Ectodermal cell (in vitro differentiated cells): Measurements from ENCODE around the gene MAGEA1.

Experiments
- H3K27ac ChIP-seq: 2 replicates; pipeline ENCODE4 v1.7.0; 2013; ENCODE audit warnings: mild to moderate bottlenecking, low read depth, low read length; ENCODE audit not compliant: insufficient read depth, poor library complexity, severe bottlenecking
- H3K27me3 ChIP-seq: 2 replicates; pipeline ENCODE4 v1.7.0; 2013; ENCODE audit warnings: mild to moderate bottlenecking, low read length; ENCODE audit not compliant: insufficient read depth, control insufficient read depth, poor library complexity, severe bottlenecking
- H3K36me3 ChIP-seq: one replicate; pipeline ENCODE4 v1.7.0; 2013; ENCODE audit warnings: low read length; ENCODE audit not compliant: control insufficient read depth, insufficient read depth
- H3K4me1 ChIP-seq: one replicate; pipeline ENCODE4 v1.7.0; 2013; ENCODE audit warnings: low read length; ENCODE audit not compliant: control insufficient read depth, insufficient read depth
- H3K4me3 ChIP-seq: 2 replicates; pipeline ENCODE4 v1.7.0; 2013; ENCODE audit warnings: low read depth, low read length, control low read depth; ENCODE audit not compliant: insufficient read depth
- H3K9me3 ChIP-seq: 2 replicates; pipeline ENCODE4 v1.7.0; 2013; ENCODE audit warnings: mild to moderate bottlenecking, low read length, moderate library complexity; ENCODE audit not compliant: control insufficient read depth
- WGBS, 2 experiments: methylation state at CpG; one replicate each; pipeline ENCODE4 v1.1.7; 2013; ENCODE audit warnings: missing lambda C conversion rate in 2 of 2; 5-methylcytosine and 5-hydroxymethylcytosine counted together

MAGEA1 gene

GRCh38 chrX:153181822-153182221, 2.7 kb downstream of the MAGEA1 start:
- Histone ChIP-seq H3K27ac (no peak overlapping the region), H3K9me3 (no peaks in the 10 kb centered on the region), H3K27me3 (no peaks in the 10 kb centered on the region), H3K4me1 (no peaks in the 10 kb centered on the region), H3K4me3 (no peak overlapping the region), H3K36me3 (no peaks in the 10 kb centered on the region)
- 93 to 94% methylated on average over 4 of the region's 4 CpGs for WGBS, 2 experiments

DNA sequence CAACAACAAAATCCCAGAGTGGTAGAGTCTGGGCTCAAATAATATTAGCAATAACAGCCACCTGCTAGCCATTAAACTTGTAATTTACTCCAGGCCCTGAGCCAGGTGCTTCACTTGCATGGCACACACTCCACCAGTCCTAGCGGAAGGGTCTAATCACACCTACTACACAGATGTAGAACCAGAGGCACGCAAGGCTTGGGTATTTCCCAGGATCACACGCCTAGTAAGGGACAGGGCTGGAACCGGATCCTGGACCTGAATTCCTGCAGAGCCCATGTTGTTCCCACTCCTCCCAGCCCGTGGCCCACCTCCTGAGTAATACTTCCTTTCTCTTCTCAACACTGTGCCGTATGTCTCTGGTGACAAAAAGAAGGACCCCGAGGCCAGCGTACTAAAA, 5.7 kb downstream of the MAGEA1 start:
- Histone ChIP-seq H3K36me3 (no peaks in the 10 kb centered on the region), H3K4me3 (no peak overlapping the region), H3K27ac (no peak overlapping the region), H3K9me3 (no peaks in the 10 kb centered on the region), H3K4me1 (no peaks in the 10 kb centered on the region), H3K27me3 (no peaks in the 10 kb centered on the region)
- WGBS, 2 experiments: 89 to 95% methylated on average over 8 of the region's 8 CpGs

GRCh38 chrX:153190381-153190780, 11.3 kb downstream of the MAGEA1 start:
- Histone ChIP-seq H3K27ac (no peak overlapping the region), H3K9me3 (no peaks in the 10 kb centered on the region), H3K4me1 (no peaks in the 10 kb centered on the region), H3K36me3 (no peaks in the 10 kb centered on the region), H3K4me3 (no peak overlapping the region), H3K27me3 (no peaks in the 10 kb centered on the region)
- 86 to 88% methylated on average over 1 of the region's 1 CpG for WGBS, 2 experiments

DNA sequence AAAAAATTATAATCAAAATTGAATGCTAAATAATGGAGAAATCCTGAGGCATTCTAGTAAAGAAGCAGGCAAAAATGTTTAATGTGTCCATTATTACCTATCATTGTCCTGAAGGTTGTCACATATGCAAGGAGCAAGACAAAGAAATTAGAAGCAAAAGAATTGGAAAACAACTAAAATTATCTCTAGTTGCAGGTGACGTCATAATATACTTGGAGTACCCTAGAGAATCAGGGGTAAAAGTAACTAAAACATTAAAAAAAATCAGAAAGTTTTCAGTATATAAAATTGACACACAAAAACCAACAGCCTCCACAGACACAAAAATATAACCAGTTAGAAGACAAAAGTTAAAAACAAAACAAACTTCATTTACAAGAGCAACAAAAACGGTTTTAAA, 21.4 kb downstream of the MAGEA1 start:
- Histone ChIP-seq H3K4me3 (no peak overlapping the region), H3K36me3 (no peaks in the 10 kb centered on the region), H3K27me3 (no peaks in the 10 kb centered on the region), H3K4me1 (no peaks in the 10 kb centered on the region), H3K9me3 (no peaks in the 10 kb centered on the region), H3K27ac (no peak overlapping the region)
- no CpG with 5 or more reads among the region's 2 CpGs for WGBS, 2 experiments

DNA sequence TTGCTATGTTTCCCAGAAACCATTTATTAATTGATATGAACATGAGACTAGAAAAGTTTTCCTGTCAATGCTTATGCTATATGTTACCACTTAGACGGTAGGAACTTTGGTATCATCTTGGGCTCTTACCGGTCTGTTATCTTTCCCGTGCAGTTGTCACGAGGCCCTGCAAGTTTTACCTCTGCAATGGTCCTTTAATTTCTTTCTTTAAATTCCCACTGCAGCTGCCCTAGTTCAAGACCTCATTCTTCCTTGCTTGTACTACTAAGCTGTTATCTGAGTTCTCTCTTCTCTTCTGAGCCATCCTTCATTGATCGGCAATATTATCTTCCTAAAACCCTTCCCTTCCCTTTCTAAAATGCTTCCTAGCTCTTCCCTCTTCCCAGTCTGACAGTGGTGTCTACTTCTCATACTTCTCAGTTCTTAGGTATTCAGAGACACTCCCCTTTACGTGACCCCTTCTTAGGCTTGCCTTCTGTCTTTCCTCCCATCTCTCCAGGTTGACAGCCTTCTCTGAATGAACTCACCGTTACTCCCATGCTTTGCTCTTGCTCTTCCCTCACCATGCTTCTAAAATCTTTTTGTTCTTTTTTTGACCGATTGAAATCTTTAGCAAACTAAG, 27.5 kb downstream of the MAGEA1 start:
- 92 to 93% methylated on average over 8 of the region's 8 CpGs for WGBS, 2 experiments
- Histone ChIP-seq H3K4me3 (no peak overlapping the region), H3K4me1 (no peaks in the 10 kb centered on the region), H3K27me3 (no peaks in the 10 kb centered on the region), H3K27ac (no peak overlapping the region), H3K9me3 (no peaks in the 10 kb centered on the region), H3K36me3 (no peaks in the 10 kb centered on the region)

- WGBS, 2 experiments: no CpG with 5 or more reads among the region's 3 CpGs
- H3K36me3 ChIP-seq: no peaks in the 10 kb centered on the region
- no peaks in the 10 kb centered on the region for H3K9me3 ChIP-seq
- no peaks in the 10 kb centered on the region for H3K27me3 ChIP-seq
- H3K4me3 ChIP-seq: no peak overlapping the region
- no peaks in the 10 kb centered on the region for H3K4me1 ChIP-seq
- no peak overlapping the region for H3K27ac ChIP-seq
Observed at GRCh38 chrX:153209347-153209746, 30.3 kb downstream of the MAGEA1 start.

- Histone ChIP-seq H3K36me3 (no peaks in the 10 kb centered on the region), H3K4me3 (no peak overlapping the region), H3K4me1 (no peaks in the 10 kb centered on the region), H3K27ac (no peak overlapping the region), H3K9me3 (no peaks in the 10 kb centered on the region), H3K27me3 (no peaks in the 10 kb centered on the region)
- 88 to 100% methylated on average over 1 to 2 of the region's 2 CpGs for WGBS, 2 experiments
Observed at GRCh38 chrX:153214934-153215333, 35.9 kb downstream of the MAGEA1 start.

DNA sequence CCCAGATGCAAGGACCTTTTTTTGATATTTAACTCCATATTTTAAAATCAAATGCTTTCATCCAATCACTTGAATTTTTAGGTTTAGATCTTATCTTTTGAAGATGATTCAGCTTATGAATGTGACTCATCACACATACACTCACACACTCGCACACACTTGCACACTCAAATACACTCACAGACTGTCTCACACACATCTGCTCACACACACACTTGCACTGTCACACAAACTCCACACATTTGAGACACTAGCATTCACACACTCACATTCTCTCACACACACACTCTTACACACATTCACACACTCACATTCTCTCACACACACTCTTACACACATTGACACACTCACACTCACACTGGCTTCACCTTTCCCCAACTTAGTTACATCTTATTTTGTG, 37.8 kb downstream of the MAGEA1 start:
- Histone ChIP-seq H3K36me3 (no peaks in the 10 kb centered on the region), H3K4me1 (peaks cover 3% of the 10 kb centered on the region), H3K27me3 (no peaks in the 10 kb centered on the region), H3K4me3 (no peak overlapping the region), H3K9me3 (no peaks in the 10 kb centered on the region), H3K27ac (no peak overlapping the region)
- WGBS, 2 experiments: 78 to 100% methylated on average over 1 of the region's 1 CpG

DNA sequence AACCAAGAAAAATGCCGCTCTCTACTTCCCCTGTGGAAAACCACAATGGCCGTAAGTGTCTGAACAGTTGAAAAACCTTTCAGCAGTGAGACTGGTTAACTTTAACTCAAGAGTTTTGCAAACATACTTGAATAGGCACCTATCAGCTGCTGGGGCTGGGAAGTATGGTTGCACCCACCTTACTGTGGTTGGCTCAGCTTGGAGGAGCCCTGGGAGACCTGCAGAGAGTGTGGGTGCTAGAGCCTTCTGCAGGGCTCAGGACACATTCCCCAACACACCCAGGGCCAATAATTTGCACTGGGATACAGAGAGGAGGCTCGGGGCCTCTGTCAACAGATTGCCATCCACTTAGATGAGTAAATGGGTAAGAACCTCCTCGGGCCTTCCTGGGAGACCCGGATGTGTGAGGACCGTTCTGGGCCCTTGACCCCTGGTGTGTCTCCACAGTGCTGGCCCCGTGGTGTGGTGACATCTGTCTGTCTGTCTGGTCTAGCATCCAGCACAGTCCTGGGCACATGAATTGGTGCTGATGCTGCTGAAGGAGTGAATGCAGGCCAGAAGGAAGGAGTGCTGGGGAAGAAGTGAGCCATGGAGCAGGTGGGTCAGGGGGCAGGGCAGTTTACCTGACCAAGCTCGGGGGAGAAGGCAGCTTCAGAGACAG, 46.5 kb downstream of the MAGEA1 start:
- H3K4me3 ChIP-seq: no peak overlapping the region
- H3K36me3 ChIP-seq: no peaks in the 10 kb centered on the region
- H3K4me1 ChIP-seq: peaks cover 11% of the 10 kb centered on the region
- no peaks in the 10 kb centered on the region for H3K9me3 ChIP-seq
- H3K27ac ChIP-seq: no peak overlapping the region
- no peaks in the 10 kb centered on the region for H3K27me3 ChIP-seq
- WGBS, 2 experiments: 92 to 93% methylated on average over 8 of the region's 8 CpGs

DNA sequence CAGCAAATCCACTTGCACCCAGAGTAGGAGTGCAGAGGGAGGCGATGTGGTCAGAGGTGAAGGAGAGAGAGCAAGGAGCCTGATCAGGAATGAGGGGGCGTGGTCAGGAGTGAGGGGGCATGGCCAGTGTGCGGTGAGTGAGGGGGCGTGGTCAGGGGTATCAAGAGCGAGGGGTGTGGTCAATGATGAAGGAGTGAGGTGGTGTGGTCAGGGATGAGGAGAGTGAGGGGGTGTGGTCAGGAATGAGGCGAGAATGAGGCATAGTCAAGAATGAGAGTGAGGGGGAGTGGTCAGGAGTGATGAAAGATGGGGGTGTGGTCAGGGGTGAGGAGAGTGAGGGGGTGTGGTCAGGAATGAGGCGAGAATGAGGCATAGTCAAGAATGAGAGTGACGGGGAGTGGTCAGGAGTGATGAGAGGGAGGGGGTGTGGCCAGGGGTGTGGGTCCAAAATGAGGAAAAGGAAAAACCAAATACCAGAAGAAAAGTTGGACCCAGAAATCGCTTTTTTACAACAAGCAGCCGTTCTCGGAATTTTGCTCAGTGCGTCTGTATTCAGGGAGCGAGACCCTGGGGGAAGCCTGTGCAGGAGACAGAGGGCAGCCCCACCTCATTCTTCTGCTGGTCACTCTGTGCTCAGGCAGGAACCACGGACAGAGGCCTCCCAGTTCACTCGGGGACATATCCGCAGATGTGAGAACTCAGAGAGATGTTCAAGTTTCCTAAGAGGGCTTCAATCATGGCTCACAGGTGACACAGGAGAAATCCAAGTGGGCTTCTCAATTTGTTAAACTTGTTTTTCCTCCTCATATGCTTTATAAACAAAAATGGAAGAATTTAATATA, 47.5 kb downstream of the MAGEA1 start:
- Histone ChIP-seq H3K27me3 (no peaks in the 10 kb centered on the region), H3K9me3 (no peaks in the 10 kb centered on the region), H3K27ac (no peak overlapping the region), H3K4me1 (peaks cover 11% of the 10 kb centered on the region), H3K4me3 (peak overlapping the region; percentile 9), H3K36me3 (no peaks in the 10 kb centered on the region)
- 15 to 22% methylated on average over 16 of the region's 16 CpGs for WGBS, 2 experiments
